Measurements from ENCODE around the gene INMT.

GRCh38 chr7:30734497-30734896 lies 17.4 kb upstream of the INMT start:
- TF ChIP-seq EZH2 (IDR thresholded peaks at IDR 0.05; ENCODE audit: borderline replicate concordance, low read length) (no peak), CTCF (IDR thresholded peaks at IDR 0.05; ENCODE audit: low read length) (no peak)

Data from OCI-LY1 (cell line).